BLaER1 treated with 17β-estradiol and CSF1 and Interleukin-3, amounts not matched to agents 10 nM and 100 nM (cell line): ENCODE measurements around the gene ANKRD49.
A peak's percentile ranks its signal among the peaks of the same experiment; 100 is the strongest.

ENCODE experiments used
- H3K27ac ChIP-seq, 11 experiments: shearing (Covaris generic); formaldehyde crosslinking; 2 replicates each; pipeline ENCODE4 v1.8.1; 2022
- H3K27me3 ChIP-seq, 11 experiments: shearing (Covaris generic); formaldehyde crosslinking; 2 replicates each; pipeline ENCODE4 v1.8.1; 2022
- H3K36me3 ChIP-seq, 11 experiments: shearing (Covaris generic); formaldehyde crosslinking; 2 replicates each; pipeline ENCODE4 v1.8.1; 2022
- H3K4me1 ChIP-seq, 10 experiments: shearing (Covaris generic); formaldehyde crosslinking; 2 replicates each; pipeline ENCODE4 v1.8.1; 2022
- H3K4me2 ChIP-seq, 11 experiments: shearing (Covaris generic); formaldehyde crosslinking; 2 replicates each; pipeline ENCODE4 v1.8.1; 2022
- H3K4me3 ChIP-seq, 10 experiments: shearing (Covaris generic); formaldehyde crosslinking; 2 replicates each; pipeline ENCODE4 v1.8.1; 2022
- H3K9ac ChIP-seq, 11 experiments: shearing (Covaris generic); formaldehyde crosslinking; 2 replicates each; pipeline ENCODE4 v1.8.1; 2022
- H3K9me3 ChIP-seq, 11 experiments: shearing (Covaris generic); formaldehyde crosslinking; replicated peaks in 1 of 11; 2 replicates each; pipeline ENCODE4 v1.8.1; 2022
- H4K20me1 ChIP-seq, 11 experiments: shearing (Covaris generic); formaldehyde crosslinking; 2 replicates each; pipeline ENCODE4 v1.8.1; 2022
- Cebpa-rat ChIP-seq, 11 experiments: shearing (Covaris generic); IDR thresholded peaks; 2 replicates each; pipeline ENCODE4 v1.8.1; 2022

Gene ANKRD49

DNA sequence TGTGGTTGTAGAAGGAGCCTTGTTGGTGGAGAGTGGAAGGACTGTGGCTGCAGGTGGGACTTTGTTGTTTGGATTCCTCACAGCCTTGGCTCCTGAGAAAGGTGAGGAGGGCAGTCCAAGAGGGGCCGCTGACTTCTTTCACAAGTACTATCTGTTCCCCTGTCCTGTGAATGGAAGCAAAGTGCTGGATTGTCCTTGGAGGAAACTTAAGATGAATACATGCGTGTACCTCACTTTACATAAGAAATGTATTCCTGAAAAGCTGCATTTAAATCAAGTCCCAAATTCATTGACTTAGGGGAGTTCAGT lies 52.3 kb downstream of the ANKRD49 start:
- peak overlapping the region; percentile 70 to 83 (median 76) for H3K4me3 ChIP-seq
- peak overlapping the region in 2 of 11 experiments; percentile 97 to 98; a peak in 3 of 22 replicates for H3K27ac ChIP-seq
- H3K4me2 ChIP-seq: peak overlapping the region; percentile 90 to 99 (median 97)
- H3K9me3 ChIP-seq: peaks cover 0 to 11% (median 0%) of the 10 kb centered on the region in 11 experiments; a peak in 6 of 22 replicates
- H3K27me3 ChIP-seq: no peaks in the 10 kb centered on the region
- H3K4me1 ChIP-seq: peaks cover 43 to 76% (median 62%) of the 10 kb centered on the region in 10 experiments
- peaks cover 13 to 63% (median 45%) of the 10 kb centered on the region in 11 experiments; a peak in 21 of 22 replicates for H4K20me1 ChIP-seq
- H3K36me3 ChIP-seq: peaks cover 0 to 43% (median 29%) of the 10 kb centered on the region in 11 experiments; a peak in 18 of 22 replicates
- TF ChIP-seq Cebpa-rat (IDR thresholded peaks at IDR 0.05): no peak
- H3K9ac ChIP-seq: peak overlapping the region; percentile 18 to 97 (median 94); a peak in 15 of 22 replicates

- Histone ChIP-seq H3K36me3 (peaks cover 0 to 43% (median 29%) of the 10 kb centered on the region in 11 experiments; a peak in 18 of 22 replicates), H4K20me1 (peaks cover 13 to 63% (median 45%) of the 10 kb centered on the region in 11 experiments; a peak in 21 of 22 replicates), H3K27me3 (no peaks in the 10 kb centered on the region), H3K4me1 (peaks cover 43 to 80% (median 62%) of the 10 kb centered on the region in 10 experiments), H3K4me3 (peak overlapping the region; percentile 70 to 83 (median 76); a peak in 19 of 20 replicates), H3K4me2 (peak overlapping the region; percentile 90 to 99 (median 97)), H3K27ac (no peak overlapping the region), H3K9ac (peak overlapping the region; percentile 9 to 97 (median 59); a peak in 14 of 22 replicates), H3K9me3 (peaks cover 0 to 11% (median 0%) of the 10 kb centered on the region in 11 experiments; a peak in 6 of 22 replicates)
- no peak for TF ChIP-seq Cebpa-rat (IDR thresholded peaks at IDR 0.05)
Observed at GRCh38 chr11:94546886-94547285, 53.1 kb downstream of the ANKRD49 start.

DNA sequence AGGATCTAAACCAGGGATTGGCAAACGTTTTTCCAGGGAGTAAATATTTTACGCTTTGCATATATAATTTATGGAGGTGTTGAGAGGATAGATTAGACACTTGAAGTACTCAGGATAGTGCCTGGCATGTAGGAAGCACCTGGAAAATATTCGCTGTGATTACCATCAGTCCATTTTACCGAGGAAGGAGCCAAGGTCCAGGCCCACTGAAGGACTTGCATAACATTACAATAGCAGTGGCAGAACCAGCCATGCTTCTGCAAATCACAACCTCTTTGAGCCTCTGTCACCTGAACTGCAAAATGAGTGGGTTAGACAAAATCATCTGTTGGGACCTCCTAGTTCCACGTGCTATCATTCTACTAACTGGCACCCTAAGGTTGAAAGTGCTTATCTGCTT lies 55.4 kb downstream of the ANKRD49 start:
- no peak for TF ChIP-seq Cebpa-rat (IDR thresholded peaks at IDR 0.05)
- Histone ChIP-seq H3K4me3 (no peak overlapping the region; a peak in 1 of 20 replicates), H3K9me3 (peaks cover 0 to 11% (median 0%) of the 10 kb centered on the region in 11 experiments; a peak in 6 of 22 replicates), H3K27me3 (no peaks in the 10 kb centered on the region), H4K20me1 (peaks cover 13 to 63% (median 45%) of the 10 kb centered on the region in 11 experiments; a peak in 21 of 22 replicates), H3K27ac (no peak overlapping the region), H3K9ac (no peak overlapping the region), H3K4me1 (peaks cover 35 to 69% (median 54%) of the 10 kb centered on the region in 10 experiments), H3K36me3 (peaks cover 0 to 46% (median 29%) of the 10 kb centered on the region in 11 experiments; a peak in 18 of 22 replicates), H3K4me2 (peak overlapping the region in 8 of 11 experiments; percentile 8 to 99 (median 96); a peak in 13 of 22 replicates)
